A549 (cell line): ENCODE data around the gene PXDC1. TPM values are rescaled to one million over a fixed set of nuclear protein-coding genes. Genes with fewer than 3 reads are reported as not detected.
A peak's percentile ranks its signal among the peaks of the same experiment; 100 is the strongest.

Source experiments
- ATAC-seq, 2 experiments: fragments of 200-7000 bp in 1 of 2; fragments of >200 bp in 1 of 2; cut with Nextera tagmentation in 1 of 2; cut with Tn5 transposase in 1 of 2; 3 replicates each; pipeline versions ENCODE4 v1.8.0 to v1.9.1; 2018 to 2020; ENCODE audit warnings: mild to moderate bottlenecking in 1 of 2, moderate library complexity in 1 of 2
- CTCF ChIA-PET: fragments of 300-600 bp; sonication (Branson Sonifier 250); formaldehyde crosslinking; extraction: SDS; loops from one replicate; lab custom pipeline; 2021; ENCODE audit warnings: antibody characterized with exemption, inconsistent platforms; lab: Yijun Ruan, JAX
- POLR2A ChIA-PET: fragments of 350-600 bp; formaldehyde crosslinking; extraction: SDS; loops from one replicate; lab custom pipeline; 2021; ENCODE audit warnings: antibody characterized with exemption, inconsistent platforms; lab: Yijun Ruan, JAX
- DNase-seq, 2 experiments: peaks; one replicate each; pipeline versions ENCODE4 v3.0.0 to v3.0.0-alpha.2; 2011 to 2016; ENCODE audit warnings: low read depth in 1 of 2, low spot score in 1 of 2
- FAIRE-seq: peaks from 2 replicates; lab custom pipeline; 2011; peaks lifted over from hg19 to GRCh38; lab: Jason Lieb, UNC
- H3K27ac ChIP-seq, 2 experiments: fragments of >200 bp; sonication (Bioruptor Twin); formaldehyde crosslinking; 3 replicates each; pipeline ENCODE4 v1.5.1; 2016 to 2017
- H3K4me1 ChIP-seq: fragments of >200 bp; sonication (Bioruptor Twin); formaldehyde crosslinking; 3 replicates; pipeline ENCODE4 v1.6.1; 2016
- H3K4me2 ChIP-seq: fragments of >200 bp; sonication (Bioruptor Twin); formaldehyde crosslinking; 3 replicates; pipeline ENCODE4 v1.6.1; 2016
- H3K4me3 ChIP-seq: fragments of >200 bp; sonication (Bioruptor Twin); formaldehyde crosslinking; 3 replicates; pipeline ENCODE4 v1.5.1; 2016
- H3K9me3 ChIP-seq: fragments of >200 bp; sonication (Bioruptor Twin); formaldehyde crosslinking; 3 replicates; pipeline ENCODE4 v1.6.1; 2016
- CEBPB ChIP-seq, 2 experiments: fragments of >200 bp in 1 of 2; sonication (Bioruptor Twin) in 1 of 2; formaldehyde crosslinking in 1 of 2; IDR thresholded peaks; 2 replicates each; pipeline ENCODE4 v1.6.1; 2012 to 2016
- CHD2 ChIP-seq: fragments of 150-350 bp; IDR thresholded peaks from 2 replicates; pipeline ENCODE4 v1.6.1; 2014; ENCODE audit warnings: low read length; ENCODE audit not compliant: partially characterized antibody
- CHD4 ChIP-seq: fragments of 200-600 bp; sonication (generic); IDR thresholded peaks from 2 replicates; pipeline ENCODE4 v1.6.1; 2016; ENCODE audit warnings: antibody characterized with exemption, mild to moderate bottlenecking, borderline replicate concordance
- EHF ChIP-seq: fragments of 250-450 bp; sonication (Bioruptor Pico); IDR thresholded peaks from 2 replicates; pipeline ENCODE4 v1.5.0; 2020; ENCODE audit warnings: mild to moderate bottlenecking
- EHMT2 ChIP-seq: fragments of 200-600 bp; sonication (generic); IDR thresholded peaks from 2 replicates; pipeline ENCODE4 v1.6.1; 2016; ENCODE audit warnings: antibody characterized with exemption, low read depth, mild to moderate bottlenecking, moderate library complexity
- ESRRA ChIP-seq: fragments of 150-350 bp; IDR thresholded peaks from 2 replicates; pipeline ENCODE4 v1.6.1; 2014; ENCODE audit warnings: mild to moderate bottlenecking, low read length, borderline replicate concordance
- HEYL ChIP-seq: fragments of 250-450 bp; sonication (Bioruptor Pico); IDR thresholded peaks from 2 replicates; pipeline ENCODE4 v1.8.0; 2021; ENCODE audit warnings: mild to moderate bottlenecking, moderate library complexity
- JUN ChIP-seq, 2 experiments: fragments of >200 bp; sonication (Bioruptor Twin); formaldehyde crosslinking; IDR thresholded peaks; 2 replicates in 1 of 2; 3 replicates in 1 of 2; pipeline ENCODE4 v1.6.1; 2016 to 2017
- JUNB ChIP-seq: fragments of >200 bp; sonication (Bioruptor Twin); formaldehyde crosslinking; IDR thresholded peaks from 2 replicates; pipeline ENCODE4 v1.6.1; 2016
- MAFK ChIP-seq: fragments of 450-650 bp; IDR thresholded peaks from 2 replicates; pipeline ENCODE4 v1.6.1; 2014; ENCODE audit not compliant: partially characterized antibody
- MAZ ChIP-seq: fragments of 150-350 bp; IDR thresholded peaks from 2 replicates; pipeline ENCODE4 v1.6.1; 2014; ENCODE audit warnings: antibody characterized with exemption, low read depth, low read length, borderline replicate concordance
- MYC ChIP-seq: IDR thresholded peaks from 2 replicates; pipeline ENCODE4 v1.6.1; 2012; ENCODE audit warnings: mild to moderate bottlenecking, inconsistent platforms, low read length, improper control_type of control experiment, borderline replicate concordance
- POLR2AphosphoS2 ChIP-seq: conservative IDR thresholded peaks from 2 replicates; pipeline ENCODE4 v1.6.1; 2012; ENCODE audit warnings: low read length, improper control_type of control experiment, inconsistent platforms
- RAD21 ChIP-seq, 2 experiments: fragments of >200 bp in 1 of 2; sonication (Bioruptor Twin) in 1 of 2; formaldehyde crosslinking in 1 of 2; IDR thresholded peaks in 1 of 2; conservative IDR thresholded peaks in 1 of 2; 2 replicates in 1 of 2; 3 replicates in 1 of 2; pipeline ENCODE4 v1.6.1; 2012 to 2018; ENCODE audit warnings: inconsistent platforms in 1 of 2
- RARB ChIP-seq: fragments of 250-450 bp; sonication (Bioruptor Pico); IDR thresholded peaks from 2 replicates; pipeline ENCODE4 v1.8.0; 2021; ENCODE audit warnings: mild to moderate bottlenecking, moderate library complexity
- RFX5 ChIP-seq: fragments of 450-650 bp; IDR thresholded peaks from 2 replicates; pipeline ENCODE4 v1.7.1; 2014; ENCODE audit warnings: antibody characterized with exemption, mild to moderate bottlenecking, moderate library complexity
- RNF2 ChIP-seq: fragments of 200-600 bp; sonication (generic); IDR thresholded peaks from 2 replicates; pipeline ENCODE4 v1.6.1; 2016; ENCODE audit warnings: low read depth, mild to moderate bottlenecking, antibody characterized with exemption, moderate library complexity, borderline replicate concordance
- SREBF2 ChIP-seq: fragments of 450-650 bp; IDR thresholded peaks from 2 replicates; pipeline ENCODE4 v1.6.1; 2014; ENCODE audit warnings: mild to moderate bottlenecking, moderate library complexity
- TP53 ChIP-seq: fragments of 250-450 bp; sonication (Bioruptor Pico); IDR thresholded peaks from 2 replicates; pipeline ENCODE4 v1.5.0; 2021; ENCODE audit warnings: mild to moderate bottlenecking, moderate library complexity
- ZC3H11A ChIP-seq: fragments of 450-650 bp; IDR thresholded peaks from 2 replicates; pipeline ENCODE4 v1.6.1; 2014; ENCODE audit warnings: antibody characterized with exemption, mild to moderate bottlenecking
- ZNF302 ChIP-seq: fragments of 250-450 bp; sonication (Bioruptor Pico); IDR thresholded peaks from 2 replicates; pipeline ENCODE4 v1.9.0; 2021; ENCODE audit warnings: inconsistent platforms, mild to moderate bottlenecking, moderate library complexity
- whole genome bisulfite sequencing: methylation state at CpG from one replicate; pipeline ENCODE4 v1.1.6; 2017; ENCODE audit errors: missing lambda C conversion rate; 5-methylcytosine and 5-hydroxymethylcytosine counted together
- polyA plus RNA-seq, 4 experiments: library from polyadenylated mRNA; depleted of rRNA in 3 of 4; stranded (reverse); fragments of >200 nt; fragmentation: RNase III in 1 of 4; extraction: RNeasy Plus Mini Kit Qiagen cat#74134 plus additional on column Dnase treatment in 1 of 4; gene quantifications; 2 replicates in 3 of 4; 3 replicates in 1 of 4; pipeline ENCODE4 v1.2.3, GENCODE V29; 2011 to 2017
- TF ChIP-seq, protein P1 (sequence below): IDR thresholded peaks from 2 replicates; pipeline ENCODE4 v1.6.1; 2012
- TF ChIP-seq, protein P2 (sequence below): fragments of 450-650 bp; IDR thresholded peaks from 2 replicates; pipeline ENCODE4 v1.6.1; 2014; ENCODE audit warnings: antibody characterized with exemption
- TF ChIP-seq, protein P3 (sequence below): fragments of 150-350 bp; IDR thresholded peaks from 2 replicates; pipeline ENCODE4 v1.6.1; 2014; ENCODE audit warnings: low read depth, mild to moderate bottlenecking, low read length
- TF ChIP-seq, protein P4 (sequence below): IDR thresholded peaks from 2 replicates; pipeline ENCODE4 v1.6.1; 2012; ENCODE audit warnings: low read depth, borderline replicate concordance
- TF ChIP-seq, protein P5 (sequence below): fragments of 250-450 bp; sonication (Bioruptor Pico); IDR thresholded peaks from 2 replicates; pipeline ENCODE4 v1.5.0; 2021; ENCODE audit warnings: mild to moderate bottlenecking, moderate library complexity, borderline replicate concordance
- TF ChIP-seq, protein P6 (sequence below): IDR thresholded peaks from 2 replicates; pipeline ENCODE4 v1.6.1; 2012
- TF ChIP-seq, protein P7 (sequence below): fragments of >200 bp; sonication (Bioruptor Twin); formaldehyde crosslinking; IDR thresholded peaks from 3 replicates; pipeline ENCODE4 v1.6.1; 2016

Gene PXDC1
- polyA plus RNA-seq, 2 of the 4 experiments (the other 2 are of a cell fraction), result 2.5 to 6.6 TPM

DNA sequence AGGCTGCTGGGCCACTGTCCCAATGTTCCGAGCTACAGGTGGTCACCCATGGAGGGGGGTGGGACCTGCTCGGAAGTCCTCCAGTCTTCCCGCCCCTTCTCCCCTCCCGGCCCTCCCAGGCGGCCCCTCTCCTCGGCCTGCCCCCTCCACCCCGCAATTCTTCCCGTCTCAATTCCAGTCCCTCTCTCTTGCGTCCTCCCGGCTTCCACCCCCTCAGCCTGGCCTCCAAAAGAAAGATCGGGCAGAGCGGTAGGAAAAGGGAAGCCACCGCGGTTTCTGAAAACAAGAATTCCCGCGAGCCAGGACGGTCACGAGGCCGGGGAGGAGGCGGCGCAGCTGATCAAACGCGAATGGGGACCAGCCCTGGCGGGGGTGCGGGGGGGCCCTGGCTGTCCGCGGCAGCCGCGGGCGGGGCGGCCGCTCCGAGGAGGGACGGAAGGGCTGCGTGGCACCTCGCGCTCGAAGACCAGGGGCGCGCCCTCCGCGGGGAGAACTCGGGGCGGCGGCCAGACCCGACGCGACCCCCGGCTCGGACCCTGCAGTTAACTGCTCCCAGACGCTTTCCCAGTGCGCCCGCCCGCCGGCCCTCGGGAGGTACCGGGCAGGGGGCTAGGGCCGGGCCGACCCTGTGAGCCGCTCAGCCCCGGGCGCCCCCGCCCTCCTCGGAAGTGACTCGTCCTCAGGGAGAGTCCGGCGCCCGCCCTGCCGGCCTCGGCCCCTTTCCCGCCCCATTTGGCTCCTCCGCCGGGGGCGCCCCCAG lies 1.0 kb downstream of the PXDC1 start:
- ChIA-PET POLR2A (no interaction called here), CTCF (interaction anchor here (1.0 to 8.7 kb wide), 11 partner anchors 18 to 258 kb away, joined by 3 to 96 read pairs (median 18); partner anchors contain the start of gene FAM50B)
- Histone ChIP-seq H3K9me3 (no peaks in the 10 kb centered on the region), H3K27ac (peak overlapping the region; percentile 91 to 94), H3K4me1 (peaks cover 39% of the 10 kb centered on the region), H3K4me2 (peak overlapping the region; percentile 87), H3K4me3 (peak overlapping the region; percentile 75)
- FAIRE-seq (no peak), ATAC-seq (peak; percentile 5 to 45; a peak in 3 of 6 replicates), DNase-seq (no peak)
- TF ChIP-seq CEBPB (IDR thresholded peaks at IDR 0.05), result no peak
- no peak for TF ChIP-seq JUNB
- TF ChIP-seq, protein P1, sequence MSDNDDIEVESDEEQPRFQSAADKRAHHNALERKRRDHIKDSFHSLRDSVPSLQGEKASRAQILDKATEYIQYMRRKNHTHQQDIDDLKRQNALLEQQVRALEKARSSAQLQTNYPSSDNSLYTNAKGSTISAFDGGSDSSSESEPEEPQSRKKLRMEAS, result peak; percentile 68
- no peak for TF ChIP-seq EHF (CRISPR knock-in tag)
- TF ChIP-seq, protein P2, sequence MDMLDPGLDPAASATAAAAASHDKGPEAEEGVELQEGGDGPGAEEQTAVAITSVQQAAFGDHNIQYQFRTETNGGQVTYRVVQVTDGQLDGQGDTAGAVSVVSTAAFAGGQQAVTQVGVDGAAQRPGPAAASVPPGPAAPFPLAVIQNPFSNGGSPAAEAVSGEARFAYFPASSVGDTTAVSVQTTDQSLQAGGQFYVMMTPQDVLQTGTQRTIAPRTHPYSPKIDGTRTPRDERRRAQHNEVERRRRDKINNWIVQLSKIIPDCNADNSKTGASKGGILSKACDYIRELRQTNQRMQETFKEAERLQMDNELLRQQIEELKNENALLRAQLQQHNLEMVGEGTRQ, result no peak
- TF ChIP-seq, protein P3, sequence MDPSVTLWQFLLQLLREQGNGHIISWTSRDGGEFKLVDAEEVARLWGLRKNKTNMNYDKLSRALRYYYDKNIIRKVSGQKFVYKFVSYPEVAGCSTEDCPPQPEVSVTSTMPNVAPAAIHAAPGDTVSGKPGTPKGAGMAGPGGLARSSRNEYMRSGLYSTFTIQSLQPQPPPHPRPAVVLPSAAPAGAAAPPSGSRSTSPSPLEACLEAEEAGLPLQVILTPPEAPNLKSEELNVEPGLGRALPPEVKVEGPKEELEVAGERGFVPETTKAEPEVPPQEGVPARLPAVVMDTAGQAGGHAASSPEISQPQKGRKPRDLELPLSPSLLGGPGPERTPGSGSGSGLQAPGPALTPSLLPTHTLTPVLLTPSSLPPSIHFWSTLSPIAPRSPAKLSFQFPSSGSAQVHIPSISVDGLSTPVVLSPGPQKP, result no peak
- TF ChIP-seq CHD2, result no peak
- TF ChIP-seq, protein P4, sequence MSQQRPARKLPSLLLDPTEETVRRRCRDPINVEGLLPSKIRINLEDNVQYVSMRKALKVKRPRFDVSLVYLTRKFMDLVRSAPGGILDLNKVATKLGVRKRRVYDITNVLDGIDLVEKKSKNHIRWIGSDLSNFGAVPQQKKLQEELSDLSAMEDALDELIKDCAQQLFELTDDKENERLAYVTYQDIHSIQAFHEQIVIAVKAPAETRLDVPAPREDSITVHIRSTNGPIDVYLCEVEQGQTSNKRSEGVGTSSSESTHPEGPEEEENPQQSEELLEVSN, result peak; percentile 80
- TF ChIP-seq RNF2, result no peak
- TF ChIP-seq ZNF302 (CRISPR knock-in tag), result no peak
- no peak for TF ChIP-seq ZC3H11A
- TF ChIP-seq HEYL, result no peak
- WGBS, result no CpG with 5 or more reads among the region's 74 CpGs

DNA sequence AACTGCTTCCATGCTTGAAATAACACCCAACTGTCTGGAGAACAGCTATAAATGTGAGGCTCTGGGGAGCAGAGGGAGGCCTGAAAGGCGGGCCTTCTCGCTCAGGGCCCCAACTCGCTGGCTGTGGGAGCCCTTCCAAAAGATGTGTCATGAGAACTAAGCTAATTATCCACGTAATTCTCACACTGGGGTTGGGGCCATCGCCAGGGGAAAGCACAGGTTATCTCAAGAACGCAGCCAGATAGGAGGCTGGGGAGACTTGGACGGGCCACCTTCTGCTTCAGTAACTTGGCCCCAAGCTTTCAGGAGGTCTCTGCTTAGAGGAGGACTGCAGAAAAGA lies 1.6 kb downstream of the PXDC1 start:
- peak overlapping the region; percentile 75 for H3K4me3 ChIP-seq
- no peak for ATAC-seq
- H3K27ac ChIP-seq, result peak overlapping the region; percentile 91 to 94
- ChIA-PET CTCF (interaction anchor here (0.9 to 8.7 kb wide), 20 partner anchors 19 to 288 kb away, joined by 3 to 96 read pairs (median 9); partner anchors contain the start of gene FAM50B), POLR2A (interaction anchor here (1.7 kb wide), 1 partner anchor 59 kb away, joined by 6 read pairs; no protein-coding TSS in a partner anchor)
- no peak for FAIRE-seq
- no peak for DNase-seq
- peaks cover 39% of the 10 kb centered on the region for H3K4me1 ChIP-seq
- H3K4me2 ChIP-seq, result peak overlapping the region; percentile 87
- TF ChIP-seq, protein P5, sequence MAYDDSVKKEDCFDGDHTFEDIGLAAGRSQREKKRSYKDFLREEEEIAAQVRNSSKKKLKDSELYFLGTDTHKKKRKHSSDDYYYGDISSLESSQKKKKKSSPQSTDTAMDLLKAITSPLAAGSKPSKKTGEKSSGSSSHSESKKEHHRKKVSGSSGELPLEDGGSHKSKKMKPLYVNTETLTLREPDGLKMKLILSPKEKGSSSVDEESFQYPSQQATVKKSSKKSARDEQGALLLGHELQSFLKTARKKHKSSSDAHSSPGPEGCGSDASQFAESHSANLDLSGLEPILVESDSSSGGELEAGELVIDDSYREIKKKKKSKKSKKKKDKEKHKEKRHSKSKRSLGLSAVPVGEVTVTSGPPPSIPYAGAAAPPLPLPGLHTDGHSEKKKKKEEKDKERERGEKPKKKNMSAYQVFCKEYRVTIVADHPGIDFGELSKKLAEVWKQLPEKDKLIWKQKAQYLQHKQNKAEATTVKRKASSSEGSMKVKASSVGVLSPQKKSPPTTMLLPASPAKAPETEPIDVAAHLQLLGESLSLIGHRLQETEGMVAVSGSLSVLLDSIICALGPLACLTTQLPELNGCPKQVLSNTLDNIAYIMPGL (CRISPR knock-in tag), result no peak
- no peak for TF ChIP-seq MYC
- TF ChIP-seq RFX5, result no peak
- TF ChIP-seq TP53 (CRISPR knock-in tag), result no peak
- TF ChIP-seq JUNB, result no peak
- TF ChIP-seq MAFK, result no peak
- TF ChIP-seq MAZ, result no peak
- TF ChIP-seq SREBF2, result no peak
- TF ChIP-seq EHF (CRISPR knock-in tag), result no peak
- TF ChIP-seq, protein P6, sequence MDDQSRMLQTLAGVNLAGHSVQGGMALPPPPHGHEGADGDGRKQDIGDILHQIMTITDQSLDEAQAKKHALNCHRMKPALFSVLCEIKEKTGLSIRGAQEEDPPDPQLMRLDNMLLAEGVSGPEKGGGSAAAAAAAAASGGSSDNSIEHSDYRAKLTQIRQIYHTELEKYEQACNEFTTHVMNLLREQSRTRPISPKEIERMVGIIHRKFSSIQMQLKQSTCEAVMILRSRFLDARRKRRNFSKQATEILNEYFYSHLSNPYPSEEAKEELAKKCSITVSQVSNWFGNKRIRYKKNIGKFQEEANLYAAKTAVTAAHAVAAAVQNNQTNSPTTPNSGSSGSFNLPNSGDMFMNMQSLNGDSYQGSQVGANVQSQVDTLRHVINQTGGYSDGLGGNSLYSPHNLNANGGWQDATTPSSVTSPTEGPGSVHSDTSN, result no peak
- TF ChIP-seq JUN (IDR thresholded peaks at IDR 0.05), result no peak
- no peak for TF ChIP-seq RAD21 (conservative IDR thresholded peaks at IDR 0.05 in 1 of 2, IDR thresholded peaks at IDR 0.05 in 1 of 2)
- TF ChIP-seq, protein P1, result no peak
- no peak for TF ChIP-seq ESRRA
- TF ChIP-seq, protein P7, sequence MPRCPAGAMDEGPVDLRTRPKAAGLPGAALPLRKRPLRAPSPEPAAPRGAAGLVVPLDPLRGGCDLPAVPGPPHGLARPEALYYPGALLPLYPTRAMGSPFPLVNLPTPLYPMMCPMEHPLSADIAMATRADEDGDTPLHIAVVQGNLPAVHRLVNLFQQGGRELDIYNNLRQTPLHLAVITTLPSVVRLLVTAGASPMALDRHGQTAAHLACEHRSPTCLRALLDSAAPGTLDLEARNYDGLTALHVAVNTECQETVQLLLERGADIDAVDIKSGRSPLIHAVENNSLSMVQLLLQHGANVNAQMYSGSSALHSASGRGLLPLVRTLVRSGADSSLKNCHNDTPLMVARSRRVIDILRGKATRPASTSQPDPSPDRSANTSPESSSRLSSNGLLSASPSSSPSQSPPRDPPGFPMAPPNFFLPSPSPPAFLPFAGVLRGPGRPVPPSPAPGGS, result no peak
- no peak for TF ChIP-seq RNF2
- no peak for TF ChIP-seq POLR2AphosphoS2
- no peak for TF ChIP-seq CHD4
- no peak for TF ChIP-seq RARB (CRISPR knock-in tag)
- TF ChIP-seq EHMT2, result no peak
- no peaks in the 10 kb centered on the region for H3K9me3 ChIP-seq
- 32% methylated on average over 7 of the region's 7 CpGs for WGBS
